Naive thymus-derived CD8-positive, alpha-beta T cell (primary cell): Measurements from ENCODE around the gene CPA5. TPM values are rescaled to one million over a fixed set of nuclear protein-coding genes. Genes with fewer than 3 reads are reported as not detected.

ENCODE experiments used
- ATAC-seq, 2 donors: fragments of 150-1000 bp; cut with Tn5 transposase in 1 of 2; sonication (Bioruptor Pico), chemical (Tn5 transposase) in 1 of 2; 1 replicate in 1 of 2; 2 replicates in 1 of 2; pipeline ENCODE4 v1.10.0; 2021; ENCODE audit warnings: mild to moderate bottlenecking in 2 of 2, moderate library complexity in 2 of 2
- POLR2A ChIA-PET: fragments of 350-600 bp; sonication (Branson Sonifier 250); formaldehyde crosslinking; loops from one replicate; lab custom pipeline; 2021; ENCODE audit warnings: antibody characterized with exemption; lab: Charles Lee
- DNase-seq, 10 donors: peaks; one replicate each; pipeline versions ENCODE4 v3.0.0 to v3.0.0-alpha.2; 2020 to 2022
- H3K27ac Mint-ChIP-seq, 10 donors: one replicate each; pipeline ENCODE4 v1.8.0; 2020 to 2022; ENCODE audit warnings: mild to moderate bottlenecking in 10 of 10, mixed read lengths in 10 of 10, moderate library complexity in 4 of 10, inconsistent platforms in 1 of 10
- H3K27me3 Mint-ChIP-seq, 5 donors: one replicate each; pipeline ENCODE4 v1.8.0; 2021 to 2022; ENCODE audit warnings: mixed read lengths in 5 of 5
- H3K36me3 Mint-ChIP-seq, 3 donors: one replicate each; pipeline ENCODE4 v1.8.0; 2020 to 2022; ENCODE audit warnings: mixed read lengths in 3 of 3, mild to moderate bottlenecking in 2 of 3, inconsistent platforms in 1 of 3
- H3K4me1 Mint-ChIP-seq, 4 donors: one replicate each; pipeline ENCODE4 v1.8.0; 2021 to 2022; ENCODE audit warnings: mixed read lengths in 4 of 4
- H3K4me3 Mint-ChIP-seq, 10 donors: one replicate each; pipeline ENCODE4 v1.8.0; 2020 to 2022; ENCODE audit warnings: mild to moderate bottlenecking in 10 of 10, mixed read lengths in 10 of 10, moderate library complexity in 6 of 10, inconsistent platforms in 1 of 10
- H3K9me3 Mint-ChIP-seq, 9 donors: one replicate each; pipeline ENCODE4 v1.8.0; 2020 to 2022; ENCODE audit warnings: mixed read lengths in 9 of 9, mild to moderate bottlenecking in 3 of 9, inconsistent platforms in 1 of 9, moderate library complexity in 1 of 9
- polyA plus RNA-seq, 3 donors: library from polyadenylated mRNA; unstranded; fragments of 300-500 nt; fragmentation: Illumina TruSeq; gene quantifications; one replicate each; pipeline ENCODE4 v1.2.3, GENCODE V29; 2021
- total RNA-seq, 8 experiments: library from RNA in 2 of 8; stranded (reverse) in 2 of 8; gene quantifications; one replicate each; pipeline ENCODE4 v1.2.3 and lab custom pipeline; 2021 to 2026

The CPA5 gene
- total and polyA plus RNA-seq, 5 experiments from 2014 or later, result 9.4 to 159 (median 56.8) TPM

- DNase-seq (peak in 2 of 10 donors; percentile 43 to 50), ATAC-seq (peak; percentile 46 to 54)
- POLR2A ChIA-PET, result no interaction called here
- peaks cover 0 to 10% (median 9%) of the 10 kb centered on the region in 3 donors for H3K36me3 Mint-ChIP-seq
- H3K4me3 Mint-ChIP-seq, result peak overlapping the region; percentile 27 to 78 (median 66)
- no peaks in the 10 kb centered on the region for H3K27me3 Mint-ChIP-seq
- peak overlapping the region; percentile 69 to 91 (median 86) for H3K27ac Mint-ChIP-seq
- no peaks in the 10 kb centered on the region for H3K9me3 Mint-ChIP-seq
- H3K4me1 Mint-ChIP-seq, result peaks cover 45 to 95% (median 86%) of the 10 kb centered on the region in 4 donors
Observed at GRCh38 chr7:130415006-130415405, 70.4 kb downstream of the CPA5 start.

GRCh38 chr7:130417213-130417612 lies 72.6 kb downstream of the CPA5 start:
- peak overlapping the region; percentile 85 to 96 (median 92) for H3K27ac Mint-ChIP-seq
- peak; percentile 57 to 63 for ATAC-seq
- POLR2A ChIA-PET, result interaction anchor here (0.8 to 1.8 kb wide), 7 partner anchors 10 to 49 kb away, joined by 3 to 8 read pairs (median 3); partner anchors contain the start of gene CEP41
- no peaks in the 10 kb centered on the region for H3K36me3 Mint-ChIP-seq
- H3K4me3 Mint-ChIP-seq, result peak overlapping the region; percentile 54 to 87 (median 72)
- peak in 4 of 10 donors; percentile 27 to 54 (median 46) for DNase-seq
- H3K27me3 Mint-ChIP-seq, result no peaks in the 10 kb centered on the region
- H3K9me3 Mint-ChIP-seq, result no peaks in the 10 kb centered on the region
- H3K4me1 Mint-ChIP-seq, result peaks cover 46 to 88% (median 84%) of the 10 kb centered on the region in 4 donors

DNA sequence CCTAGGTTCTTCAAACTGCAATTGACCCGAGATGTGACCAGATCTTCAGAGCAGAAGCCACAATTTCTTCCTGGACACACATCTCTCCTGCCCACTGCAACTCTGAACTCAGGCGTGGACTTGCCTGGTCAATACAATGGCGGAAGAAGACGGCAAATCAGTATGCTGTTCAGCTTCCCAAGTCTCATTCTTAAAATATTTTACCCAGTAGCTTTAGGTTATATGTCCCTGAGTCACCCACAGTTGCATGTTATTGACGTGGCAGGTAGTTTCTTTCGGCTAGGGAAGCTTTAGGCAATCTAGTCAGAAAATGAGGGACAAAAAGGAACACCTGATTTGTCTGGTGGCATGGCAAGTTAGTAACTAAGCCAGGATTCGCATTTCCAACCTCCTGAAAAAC lies 73.7 kb downstream of the CPA5 start:
- Mint-ChIP-seq H3K36me3 (no peaks in the 10 kb centered on the region), H3K4me1 (peaks cover 44 to 90% (median 86%) of the 10 kb centered on the region in 4 donors), H3K27ac (peak overlapping the region; percentile 85 to 96 (median 92)), H3K9me3 (no peaks in the 10 kb centered on the region), H3K27me3 (no peaks in the 10 kb centered on the region), H3K4me3 (peak overlapping the region in 6 of 10 donors; percentile 15 to 74 (median 65))
- ATAC-seq, result no peak
- POLR2A ChIA-PET, result interaction anchor here (0.5 kb wide), 1 partner anchor 29 kb away, joined by 7 read pairs; no protein-coding TSS in a partner anchor
- DNase-seq, result no peak

Other genes starting within 250 kb of the CPA5 start
- gene TMEM209, start 139.4 kb upstream of the CPA5 start, total RNA-seq, result 10 to 100 TPM; 36.9 to 37.6 TPM
- 10 to 100 TPM; 40.8 to 44.3 (median 43.2) TPM for gene TMEM209, start 139.4 kb upstream of the CPA5 start, polyA plus RNA-seq
- not detected for gene SSMEM1, start 137.0 kb upstream of the CPA5 start, total RNA-seq
- not detected for gene SSMEM1, start 137.0 kb upstream of the CPA5 start, polyA plus RNA-seq
- gene CPA2, start 78.0 kb upstream of the CPA5 start, total RNA-seq, result not detected
- gene CPA2, start 78.0 kb upstream of the CPA5 start, polyA plus RNA-seq, result not detected
- gene CPA4, start 51.7 kb upstream of the CPA5 start, total RNA-seq, result not detected
- not detected for gene CPA4, start 51.7 kb upstream of the CPA5 start, polyA plus RNA-seq
- not detected for gene CPA1, start 35.7 kb downstream of the CPA5 start, total RNA-seq
- under 1 TPM in 1 of 3 donors, not detected in 2; 0.26 TPM for gene CPA1, start 35.7 kb downstream of the CPA5 start, polyA plus RNA-seq
- 10 to 100 TPM; 23.8 to 25.3 TPM for gene CEP41, start 96.2 kb downstream of the CPA5 start, total RNA-seq
- gene CEP41, start 96.2 kb downstream of the CPA5 start, polyA plus RNA-seq, result 10 to 100 TPM; 54.8 to 74.5 (median 61.0) TPM
- gene MEST, start 147.3 kb downstream of the CPA5 start, total RNA-seq, result 10 to 100 TPM; 15.9 to 16.1 TPM
- gene MEST, start 147.3 kb downstream of the CPA5 start, polyA plus RNA-seq, result 10 to 100 TPM; 27.6 to 57.4 (median 44.6) TPM